Fibroblast of villous mesenchyme (primary cell): ENCODE data around the gene DUOXA2. TPM values are rescaled to one million over a fixed set of nuclear protein-coding genes. Genes with fewer than 3 reads are reported as not detected.

Experiments
- DNase-seq: peaks from one replicate; pipeline ENCODE4 v3.0.0-alpha.2; 2010; ENCODE audit warnings: low read depth
- H3K4me3 ChIP-seq: 2 replicates; pipeline ENCODE4 v1.5.1; 2011; ENCODE audit warnings: low read depth, mild to moderate bottlenecking, low read length
- total RNA-seq: library from RNA; depleted of rRNA; stranded (reverse); fragments of >200 nt; gene quantifications from 2 replicates; pipeline ENCODE4 v1.2.3, GENCODE V29; 2012
- TF ChIP-seq, protein P1 (sequence below): IDR thresholded peaks from 2 replicates; pipeline ENCODE4 v1.5.1; 2012; ENCODE audit warnings: low read depth, mild to moderate bottlenecking, low read length; ENCODE audit not compliant: insufficient read depth

DUOXA2 gene
- total RNA-seq, 1 donor, result not detected

DNA sequence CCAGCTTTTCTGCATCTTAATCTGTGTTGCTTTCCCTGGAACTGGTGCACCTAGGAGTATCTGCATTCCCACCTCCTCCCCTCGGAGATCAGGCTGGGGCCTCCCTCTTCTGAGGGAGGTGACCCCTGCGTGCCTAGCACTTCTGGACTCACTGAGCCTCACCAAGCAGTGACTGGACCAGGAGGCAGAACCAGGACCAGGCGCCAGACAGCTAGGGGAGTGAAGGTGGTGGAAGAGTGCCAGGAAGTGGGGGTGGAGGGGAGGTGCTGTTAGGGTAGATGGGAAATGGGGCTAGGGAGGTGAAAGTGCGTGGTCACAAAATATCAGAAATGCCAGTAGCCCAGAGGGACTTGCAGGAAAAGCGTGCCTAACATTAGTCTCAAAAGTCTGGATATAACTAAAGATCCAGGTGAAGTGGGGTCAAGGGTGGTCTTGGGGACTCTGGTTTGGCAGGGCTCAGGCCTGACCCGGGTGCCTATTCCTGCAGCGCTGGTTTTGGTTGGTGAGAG is 1.2 kb downstream of the DUOXA2 start:
- TF ChIP-seq, protein P1, sequence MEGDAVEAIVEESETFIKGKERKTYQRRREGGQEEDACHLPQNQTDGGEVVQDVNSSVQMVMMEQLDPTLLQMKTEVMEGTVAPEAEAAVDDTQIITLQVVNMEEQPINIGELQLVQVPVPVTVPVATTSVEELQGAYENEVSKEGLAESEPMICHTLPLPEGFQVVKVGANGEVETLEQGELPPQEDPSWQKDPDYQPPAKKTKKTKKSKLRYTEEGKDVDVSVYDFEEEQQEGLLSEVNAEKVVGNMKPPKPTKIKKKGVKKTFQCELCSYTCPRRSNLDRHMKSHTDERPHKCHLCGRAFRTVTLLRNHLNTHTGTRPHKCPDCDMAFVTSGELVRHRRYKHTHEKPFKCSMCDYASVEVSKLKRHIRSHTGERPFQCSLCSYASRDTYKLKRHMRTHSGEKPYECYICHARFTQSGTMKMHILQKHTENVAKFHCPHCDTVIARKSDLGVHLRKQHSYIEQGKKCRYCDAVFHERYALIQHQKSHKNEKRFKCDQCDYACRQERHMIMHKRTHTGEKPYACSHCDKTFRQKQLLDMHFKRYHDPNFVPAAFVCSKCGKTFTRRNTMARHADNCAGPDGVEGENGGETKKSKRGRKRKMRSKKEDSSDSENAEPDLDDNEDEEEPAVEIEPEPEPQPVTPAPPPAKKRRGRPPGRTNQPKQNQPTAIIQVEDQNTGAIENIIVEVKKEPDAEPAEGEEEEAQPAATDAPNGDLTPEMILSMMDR, result no peak
- DNase-seq, result no peak
- no peak overlapping the region for H3K4me3 ChIP-seq

DNA sequence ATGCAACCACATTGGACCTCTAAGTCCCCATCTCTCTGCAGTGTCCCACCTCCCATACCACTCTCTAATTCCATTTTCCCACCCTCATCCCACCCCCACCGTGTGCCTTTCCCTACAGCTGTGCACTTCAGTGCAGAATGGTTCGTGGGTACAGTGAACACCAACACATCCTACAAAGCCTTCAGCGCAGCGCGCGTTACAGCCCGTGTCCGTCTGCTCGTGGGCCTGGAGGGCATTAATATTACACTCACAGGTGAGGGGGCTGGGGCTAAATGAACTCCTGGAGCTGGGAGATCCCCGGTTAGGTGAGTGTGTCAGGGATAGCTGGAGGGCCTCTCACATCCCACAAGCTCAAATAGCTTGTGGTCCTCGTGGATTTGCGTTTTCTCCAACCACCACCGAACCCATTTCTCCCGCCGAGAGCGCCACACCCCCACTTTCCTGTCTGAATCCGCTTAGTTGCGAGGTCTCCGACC is 1.9 kb downstream of the DUOXA2 start:
- no peak for DNase-seq
- H3K4me3 ChIP-seq, result no peak overlapping the region
- TF ChIP-seq, protein P1, result no peak

DNA sequence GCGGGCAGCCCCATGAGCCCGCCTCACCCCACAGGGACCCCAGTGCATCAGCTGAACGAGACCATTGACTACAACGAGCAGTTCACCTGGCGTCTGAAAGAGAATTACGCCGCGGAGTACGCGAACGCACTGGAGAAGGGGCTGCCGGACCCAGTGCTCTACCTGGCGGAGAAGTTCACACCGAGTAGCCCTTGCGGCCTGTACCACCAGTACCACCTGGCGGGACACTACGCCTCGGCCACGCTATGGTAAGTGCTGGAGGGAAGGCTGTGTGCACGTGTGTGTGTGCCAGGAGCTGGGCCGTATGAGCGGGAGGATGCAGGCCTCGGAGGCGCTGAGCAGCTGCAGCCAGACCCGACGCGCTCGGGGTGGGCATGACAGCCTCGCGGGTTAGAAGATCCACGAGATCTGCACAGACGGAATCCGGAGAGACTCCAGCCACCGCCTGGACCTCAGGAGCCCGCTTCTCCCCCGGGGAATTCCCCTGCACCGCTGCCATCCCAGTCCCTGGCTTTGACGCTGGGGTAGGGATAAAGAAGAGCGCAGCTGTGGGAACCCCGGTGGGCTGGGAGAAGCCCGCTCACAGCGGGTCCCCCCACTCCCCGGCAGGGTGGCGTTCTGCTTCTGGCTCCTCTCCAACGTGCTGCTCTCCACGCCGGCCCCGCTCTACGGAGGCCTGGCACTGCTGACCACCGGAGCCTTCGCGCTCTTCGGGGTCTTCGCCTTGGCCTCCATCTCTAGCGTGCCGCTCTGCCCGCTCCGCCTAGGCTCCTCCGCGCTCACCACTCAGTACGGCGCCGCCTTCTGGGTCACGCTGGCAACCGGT is 2.6 kb downstream of the DUOXA2 start:
- H3K4me3 ChIP-seq, result no peak overlapping the region
- no peak for DNase-seq
- TF ChIP-seq, protein P1, result no peak

DNA sequence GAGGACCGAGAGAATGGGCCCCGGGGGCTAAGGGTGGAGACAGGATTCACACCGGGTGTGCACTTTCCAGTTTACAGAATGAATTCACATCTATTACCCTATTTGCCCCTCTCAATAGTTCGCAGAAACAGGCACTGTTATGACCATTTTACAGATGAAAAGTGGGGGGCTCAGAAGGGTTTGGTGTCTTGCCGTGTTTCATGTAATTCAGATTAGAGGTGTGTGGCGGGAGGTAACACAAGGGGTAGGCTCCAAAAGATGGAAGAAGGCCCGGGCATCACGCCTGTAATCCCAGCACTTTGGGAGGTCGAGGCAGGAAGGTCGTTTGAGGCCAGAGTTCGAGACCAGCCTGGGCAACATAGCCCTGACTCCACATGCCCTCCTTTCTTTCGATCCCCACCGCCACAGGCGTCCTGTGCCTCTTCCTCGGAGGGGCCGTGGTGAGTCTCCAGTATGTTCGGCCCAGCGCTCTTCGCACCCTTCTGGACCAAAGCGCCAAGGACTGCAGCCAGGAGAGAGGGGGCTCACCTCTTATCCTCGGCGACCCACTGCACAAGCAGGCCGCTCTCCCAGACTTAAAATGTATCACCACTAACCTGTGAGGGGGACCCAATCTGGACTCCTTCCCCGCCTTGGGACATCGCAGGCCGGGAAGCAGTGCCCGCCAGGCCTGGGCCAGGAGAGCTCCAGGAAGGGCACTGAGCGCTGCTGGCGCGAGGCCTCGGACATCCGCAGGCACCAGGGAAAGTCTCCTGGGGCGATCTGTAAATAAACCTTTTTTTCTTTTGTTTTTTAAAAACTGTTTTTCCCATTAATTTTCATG is 3.4 kb downstream of the DUOXA2 start:
- H3K4me3 ChIP-seq, result no peak overlapping the region
- no peak for DNase-seq
- TF ChIP-seq, protein P1, result no peak

DNA sequence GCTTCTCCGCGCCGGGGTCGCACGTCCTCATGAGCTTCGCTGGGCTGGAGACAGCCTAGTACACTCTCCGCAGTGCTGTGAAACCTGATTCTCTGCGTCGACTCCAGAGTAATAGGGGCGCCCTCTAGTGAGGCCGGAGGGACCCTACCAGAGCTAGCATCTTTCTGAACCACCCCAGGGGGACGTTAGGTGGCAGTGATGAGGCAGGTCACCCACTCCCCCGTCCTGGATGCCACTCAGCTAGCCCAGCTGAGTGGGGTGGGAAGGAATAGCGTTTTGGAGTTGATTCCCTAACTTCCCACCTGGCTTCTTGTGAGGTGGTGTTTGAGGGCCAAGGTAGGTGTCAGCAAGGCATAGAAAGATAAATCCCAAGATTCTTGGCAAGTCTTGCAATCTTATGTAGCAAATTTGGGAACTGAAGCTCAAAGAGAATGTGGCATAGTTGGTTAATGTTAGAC is 4.0 kb downstream of the DUOXA2 start:
- TF ChIP-seq, protein P1, result peak; percentile 100
- peak; percentile 89 for DNase-seq
- H3K4me3 ChIP-seq, result no peak overlapping the region

DNA sequence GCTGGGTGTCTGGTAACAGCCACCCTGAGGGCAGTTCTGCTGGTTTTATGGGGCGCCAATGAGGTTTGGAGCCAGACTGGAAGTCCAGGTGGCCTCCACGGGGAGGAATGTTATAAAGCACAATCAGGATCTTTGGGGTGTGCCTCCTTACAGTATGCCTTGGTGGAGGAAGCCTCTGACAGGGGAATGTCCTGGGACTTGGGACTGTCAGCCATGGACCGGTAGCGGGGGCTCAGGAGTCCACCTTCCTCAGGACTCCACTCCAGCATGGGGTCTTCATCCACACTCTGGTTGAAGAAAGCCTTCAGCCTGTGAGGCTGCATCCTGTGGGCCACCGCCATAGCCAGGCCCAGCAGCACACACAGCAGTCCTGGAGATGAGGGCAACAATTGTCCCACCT is 4.9 kb downstream of the DUOXA2 start:
- H3K4me3 ChIP-seq, result no peak overlapping the region
- TF ChIP-seq, protein P1, result no peak
- no peak for DNase-seq
